HG02588 (cell line): Measurements from ENCODE around the gene TBR1.

Source experiments
- ATAC-seq: cut with Tn5 transposase; IDR thresholded peaks from one replicate; pipeline ENCODE4 v1.9.1; 2021; ENCODE audit warnings: mild to moderate bottlenecking, moderate library complexity; ENCODE audit not compliant: unreplicated experiment

TBR1 gene

DNA sequence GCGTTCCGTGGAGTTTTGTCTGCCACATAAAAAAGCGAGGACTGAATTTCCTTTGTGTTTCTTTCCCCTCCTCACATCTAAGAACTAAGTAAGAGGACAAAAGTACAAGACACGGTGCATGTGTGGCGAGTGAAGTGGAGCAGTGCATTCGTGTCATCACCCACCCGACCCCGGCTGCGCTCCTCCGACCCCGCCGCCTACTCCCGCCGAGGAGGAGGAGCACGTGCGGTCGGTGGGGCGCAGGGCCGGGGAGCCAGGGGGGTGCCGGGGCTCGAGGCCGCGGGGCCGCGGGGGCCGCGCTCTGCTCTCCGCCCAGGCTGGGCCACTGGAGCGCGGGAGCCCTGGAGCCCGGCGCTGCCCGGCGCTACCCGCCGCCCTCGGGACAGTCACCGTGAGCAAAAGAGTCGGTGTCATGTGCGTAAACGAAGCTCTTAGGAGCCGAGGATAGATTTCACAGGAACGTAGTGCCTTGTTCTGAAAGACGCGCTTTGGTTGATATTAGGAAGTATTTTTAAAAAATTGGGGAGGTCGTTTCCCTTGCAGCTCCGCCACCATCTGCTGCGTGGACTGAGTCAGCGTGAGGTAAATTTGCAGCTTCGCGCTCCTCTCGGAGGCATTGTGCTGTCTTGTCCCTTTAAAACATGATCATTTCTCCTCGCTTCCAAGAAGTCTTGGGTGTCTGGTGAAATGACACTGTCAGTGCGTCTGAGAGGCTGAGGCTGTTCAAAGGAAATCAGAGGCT is 11.0 kb downstream of the TBR1 start:
- no peak for ATAC-seq

GRCh38 chr2:161427664-161428587 is 11.8 kb downstream of the TBR1 start:
- no peak for ATAC-seq

DNA sequence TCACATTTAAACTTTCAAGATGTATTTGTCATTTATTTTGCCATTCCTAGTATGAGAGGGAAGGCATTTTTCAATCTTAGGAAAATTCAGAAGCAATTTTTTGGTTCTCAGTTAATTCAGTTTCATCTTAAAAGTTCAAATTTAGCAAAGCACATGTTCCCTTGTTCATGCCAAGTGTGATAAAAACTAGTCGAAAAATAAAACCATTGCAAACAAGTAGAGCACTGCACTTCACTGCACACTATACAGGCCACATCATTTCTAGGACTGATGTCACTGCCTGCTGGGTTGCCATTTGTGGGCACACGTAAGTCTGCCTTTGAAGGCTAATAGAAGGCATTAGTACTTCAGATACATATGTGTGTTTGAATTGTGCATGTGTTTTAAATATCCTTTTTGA is 14.3 kb downstream of the TBR1 start:
- ATAC-seq: no peak

GRCh38 chr2:161432107-161432506 is 16.0 kb downstream of the TBR1 start:
- no peak for ATAC-seq

DNA sequence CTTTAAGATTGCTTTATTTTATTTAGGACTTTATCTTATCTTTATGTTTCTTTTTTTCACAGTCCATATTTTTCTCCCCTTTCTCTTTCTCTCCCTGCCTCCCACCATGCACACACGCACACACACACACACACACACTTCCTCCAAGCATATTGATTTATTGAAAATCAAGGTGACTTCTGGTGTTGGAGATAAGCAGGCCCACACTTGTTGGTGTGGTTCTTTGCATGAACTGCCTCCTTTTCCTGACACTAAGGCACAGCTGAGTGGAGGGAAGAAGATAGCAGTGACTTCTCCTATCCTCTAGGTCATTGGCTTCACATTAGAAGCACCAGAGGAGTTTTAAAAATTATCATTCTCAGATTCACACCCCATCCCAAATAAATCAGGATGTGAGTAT is 18.0 kb downstream of the TBR1 start:
- no peak for ATAC-seq

- no peak for ATAC-seq
These were observed 20.3 kb downstream of the TBR1 start for GRCh38 chr2:161436411-161436810.

- ATAC-seq: no peak
These were observed 22.5 kb downstream of the TBR1 start for GRCh38 chr2:161438598-161438997.

- ATAC-seq: no peak
These were observed 29.0 kb downstream of the TBR1 start for GRCh38 chr2:161445097-161445496.

DNA sequence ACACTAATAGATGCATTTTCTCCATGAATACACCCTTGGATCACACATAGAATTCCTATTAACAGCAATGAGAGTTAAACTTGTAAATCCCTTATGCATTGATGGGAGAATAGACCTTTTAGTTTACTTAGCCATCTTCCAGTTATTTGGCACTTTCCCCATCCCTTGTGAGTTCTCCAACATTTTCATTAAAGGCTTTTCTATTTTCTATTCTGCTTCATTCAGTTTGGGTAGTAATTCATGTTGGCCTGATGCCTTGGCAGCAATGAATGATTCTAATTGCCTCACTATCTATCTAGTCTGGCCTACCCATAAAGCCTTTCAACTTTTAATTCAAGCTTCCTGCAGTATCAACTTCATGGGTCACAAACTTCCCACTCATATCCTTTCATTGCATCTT is 32.3 kb downstream of the TBR1 start:
- ATAC-seq: no peak

DNA sequence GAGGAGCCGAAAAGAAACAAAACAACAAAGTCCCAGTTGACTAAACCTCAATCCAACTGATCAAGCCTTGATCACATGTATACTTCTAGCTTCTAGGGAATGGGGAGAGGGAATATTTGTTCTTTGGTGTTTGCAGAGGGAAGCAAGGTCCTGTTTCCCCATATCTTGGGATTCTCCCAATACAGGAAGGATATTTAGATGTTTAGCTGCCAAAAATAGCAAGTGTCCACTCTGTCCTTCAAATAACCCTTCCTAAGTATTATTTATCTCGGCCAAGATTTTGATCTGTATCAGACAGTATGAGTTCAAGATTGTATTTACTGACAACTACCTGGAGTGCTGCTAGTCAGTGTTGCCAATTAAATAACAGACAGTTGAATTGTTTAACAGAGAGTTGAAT is 55.5 kb downstream of the TBR1 start:
- no peak for ATAC-seq

DNA sequence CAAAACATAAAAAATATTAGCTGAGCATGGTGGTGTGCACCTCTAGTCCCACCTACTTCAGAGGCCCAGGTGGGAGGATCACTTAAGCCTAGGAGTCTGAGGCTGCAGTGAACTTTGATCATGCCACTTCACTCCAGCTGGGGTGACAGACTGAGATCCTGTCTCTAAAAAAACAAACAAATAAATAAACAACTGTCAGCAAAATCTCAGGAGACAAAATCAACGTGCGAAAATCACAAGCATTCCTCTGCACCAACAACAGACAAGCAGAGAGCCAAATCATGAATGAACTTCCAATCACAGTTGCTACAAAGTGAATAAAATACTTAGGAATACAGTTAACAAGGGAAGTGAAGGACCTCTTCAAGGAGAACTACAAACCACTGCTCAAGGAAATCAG is 58.8 kb downstream of the TBR1 start:
- no peak for ATAC-seq
